Measurements from ENCODE around the gene OR4L1.

GRCh38 chr14:20044243-20044642 lies 15.6 kb upstream of the OR4L1 start:
- TF ChIP-seq, protein P1, sequence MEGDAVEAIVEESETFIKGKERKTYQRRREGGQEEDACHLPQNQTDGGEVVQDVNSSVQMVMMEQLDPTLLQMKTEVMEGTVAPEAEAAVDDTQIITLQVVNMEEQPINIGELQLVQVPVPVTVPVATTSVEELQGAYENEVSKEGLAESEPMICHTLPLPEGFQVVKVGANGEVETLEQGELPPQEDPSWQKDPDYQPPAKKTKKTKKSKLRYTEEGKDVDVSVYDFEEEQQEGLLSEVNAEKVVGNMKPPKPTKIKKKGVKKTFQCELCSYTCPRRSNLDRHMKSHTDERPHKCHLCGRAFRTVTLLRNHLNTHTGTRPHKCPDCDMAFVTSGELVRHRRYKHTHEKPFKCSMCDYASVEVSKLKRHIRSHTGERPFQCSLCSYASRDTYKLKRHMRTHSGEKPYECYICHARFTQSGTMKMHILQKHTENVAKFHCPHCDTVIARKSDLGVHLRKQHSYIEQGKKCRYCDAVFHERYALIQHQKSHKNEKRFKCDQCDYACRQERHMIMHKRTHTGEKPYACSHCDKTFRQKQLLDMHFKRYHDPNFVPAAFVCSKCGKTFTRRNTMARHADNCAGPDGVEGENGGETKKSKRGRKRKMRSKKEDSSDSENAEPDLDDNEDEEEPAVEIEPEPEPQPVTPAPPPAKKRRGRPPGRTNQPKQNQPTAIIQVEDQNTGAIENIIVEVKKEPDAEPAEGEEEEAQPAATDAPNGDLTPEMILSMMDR (conservative IDR thresholded peaks at IDR 0.05 in 1 of 2, IDR thresholded peaks at IDR 0.05 in 1 of 2; ENCODE audit: low read depth in 1 of 2, low read length in 2 of 2), result no peak
- no peak for TF ChIP-seq EZH2 (IDR thresholded peaks at IDR 0.05; ENCODE audit: low read length, missing control alignments)

All from fibroblast of lung (primary cell).